ENCODE data around the gene OTUD4.

DNA sequence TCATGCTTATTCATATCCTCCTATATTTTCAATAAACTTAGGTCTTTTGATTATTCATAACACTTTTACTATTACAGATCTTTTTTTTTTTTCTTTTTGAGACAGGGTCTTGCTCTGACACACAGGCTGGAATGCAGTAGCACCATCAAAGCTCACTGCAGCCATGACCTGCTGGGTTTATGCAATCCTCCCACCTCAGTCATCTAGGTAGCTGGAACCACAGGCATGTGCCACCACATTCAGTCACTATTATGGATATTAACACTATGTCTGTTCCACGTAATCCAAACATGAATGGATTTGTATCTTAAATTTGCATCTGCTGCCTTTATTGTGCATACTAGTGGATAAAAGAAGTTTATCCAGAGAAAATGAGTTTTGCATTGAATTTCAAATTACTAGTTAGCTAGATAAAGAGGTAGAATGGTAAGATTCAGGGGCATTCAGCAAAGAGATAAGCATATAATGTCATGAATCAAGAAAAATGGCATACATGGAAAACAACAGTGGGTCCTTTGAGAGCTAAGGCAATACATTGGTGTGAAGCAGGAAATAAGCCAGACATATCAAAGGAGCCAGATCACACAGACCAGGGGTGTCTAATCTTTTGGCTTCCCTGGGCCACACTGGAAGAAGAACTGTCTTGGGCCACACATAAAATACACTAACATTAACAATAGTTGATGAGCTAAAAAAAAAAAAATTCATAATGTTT lies 96.3 kb downstream of the OTUD4 start:
- TF ChIP-seq, protein P1, sequence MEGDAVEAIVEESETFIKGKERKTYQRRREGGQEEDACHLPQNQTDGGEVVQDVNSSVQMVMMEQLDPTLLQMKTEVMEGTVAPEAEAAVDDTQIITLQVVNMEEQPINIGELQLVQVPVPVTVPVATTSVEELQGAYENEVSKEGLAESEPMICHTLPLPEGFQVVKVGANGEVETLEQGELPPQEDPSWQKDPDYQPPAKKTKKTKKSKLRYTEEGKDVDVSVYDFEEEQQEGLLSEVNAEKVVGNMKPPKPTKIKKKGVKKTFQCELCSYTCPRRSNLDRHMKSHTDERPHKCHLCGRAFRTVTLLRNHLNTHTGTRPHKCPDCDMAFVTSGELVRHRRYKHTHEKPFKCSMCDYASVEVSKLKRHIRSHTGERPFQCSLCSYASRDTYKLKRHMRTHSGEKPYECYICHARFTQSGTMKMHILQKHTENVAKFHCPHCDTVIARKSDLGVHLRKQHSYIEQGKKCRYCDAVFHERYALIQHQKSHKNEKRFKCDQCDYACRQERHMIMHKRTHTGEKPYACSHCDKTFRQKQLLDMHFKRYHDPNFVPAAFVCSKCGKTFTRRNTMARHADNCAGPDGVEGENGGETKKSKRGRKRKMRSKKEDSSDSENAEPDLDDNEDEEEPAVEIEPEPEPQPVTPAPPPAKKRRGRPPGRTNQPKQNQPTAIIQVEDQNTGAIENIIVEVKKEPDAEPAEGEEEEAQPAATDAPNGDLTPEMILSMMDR (conservative IDR thresholded peaks at IDR 0.05; ENCODE audit: low read depth, low read length), result no peak
- TF ChIP-seq EZH2 (IDR thresholded peaks at IDR 0.05; ENCODE audit: borderline replicate concordance, low read depth, low read length, poor library complexity, severe bottlenecking), result no peak
